ENCODE data around the gene MYCBPAP. TPM values are rescaled to one million over a fixed set of nuclear protein-coding genes. Genes with fewer than 3 reads are reported as not detected.

MYCBPAP gene
- total and polyA plus RNA-seq, 4 donors: 0.73 to 6.4 (median 2.8) TPM

DNA sequence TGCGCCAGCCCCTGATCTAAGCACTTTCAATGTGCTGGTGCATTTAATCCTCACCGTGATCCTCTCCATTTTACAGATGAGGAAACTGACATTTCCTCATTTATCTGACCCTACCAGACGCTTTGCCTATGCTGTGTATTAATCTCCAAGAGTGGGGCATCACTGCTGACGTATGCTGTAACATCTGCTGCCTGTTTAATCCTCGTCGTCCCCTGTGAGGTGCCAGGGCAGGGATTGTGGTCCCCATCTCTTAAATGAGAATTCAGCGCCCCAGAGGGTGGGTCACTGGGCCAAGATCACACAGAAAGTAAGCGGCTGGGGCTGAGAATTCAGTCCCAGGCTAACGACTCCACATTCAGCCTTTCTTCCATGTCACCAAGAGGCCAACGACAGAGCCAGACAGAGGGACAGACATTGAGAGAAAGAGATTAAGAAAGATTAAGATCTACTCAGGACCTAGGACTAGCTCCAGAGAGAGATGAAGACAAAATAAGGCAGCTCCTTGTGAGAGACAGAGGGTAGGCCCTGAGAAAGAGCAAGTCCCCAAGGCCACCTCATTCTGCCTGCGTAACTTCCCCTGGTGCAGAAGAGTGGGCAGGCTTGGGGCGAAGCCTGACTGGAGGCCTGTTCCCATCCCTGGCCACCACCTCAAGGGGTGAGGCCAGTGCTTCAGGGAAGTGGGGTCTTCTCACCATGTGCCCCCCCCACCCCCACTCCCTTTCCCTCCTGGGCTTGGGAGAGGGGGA is 65.8 kb downstream of the MYCBPAP start:
- Histone ChIP-seq H3K9ac (ENCODE audit: insufficient read depth in 1 of 2, low read length in 2 of 2) (no peak overlapping the region), H3K4me1 (ENCODE audit: control insufficient read depth in 5 of 5, insufficient read depth in 5 of 5, low read length in 5 of 5) (no peaks in the 10 kb centered on the region), H3K27ac (ENCODE audit: low read depth in 1 of 2, low read length in 1 of 2) (no peak overlapping the region), H3K27me3 (ENCODE audit: control insufficient read depth in 3 of 3, insufficient read depth in 3 of 3, low read length in 2 of 3) (no peaks in the 10 kb centered on the region), H3K4me3 (no peak overlapping the region), H3K9me3 (ENCODE audit: control insufficient read depth in 4 of 4, insufficient read depth in 3 of 4, low read length in 3 of 4) (no peaks in the 10 kb centered on the region), H3K36me3 (ENCODE audit: control insufficient read depth in 4 of 4, insufficient read depth in 4 of 4, low read length in 4 of 4) (peaks cover 0 to 31% (median 14%) of the 10 kb centered on the region in 4 donors)
- 87 to 88% methylated on average over 12 of the region's 12 CpGs for WGBS, 2 donors
- TF ChIP-seq CTCF (IDR thresholded peaks at IDR 0.05; ENCODE audit: control extremely low read depth, extremely low read depth): no peak
- ATAC-seq (ENCODE audit: insufficient read depth, low FRiP score): no peak
- no peak for DNase-seq

- no peaks in the 10 kb centered on the region for H3K27me3 ChIP-seq (ENCODE audit: control insufficient read depth in 3 of 3, insufficient read depth in 3 of 3, low read length in 2 of 3)
- H3K4me3 ChIP-seq: no peak overlapping the region
- H3K9ac ChIP-seq (ENCODE audit: insufficient read depth in 1 of 2, low read length in 2 of 2): no peak overlapping the region
- no peaks in the 10 kb centered on the region for H3K4me1 ChIP-seq (ENCODE audit: control insufficient read depth in 5 of 5, insufficient read depth in 5 of 5, low read length in 5 of 5)
- no peaks in the 10 kb centered on the region for H3K9me3 ChIP-seq (ENCODE audit: control insufficient read depth in 4 of 4, insufficient read depth in 3 of 4, low read length in 3 of 4)
- H3K36me3 ChIP-seq (ENCODE audit: control insufficient read depth in 4 of 4, insufficient read depth in 4 of 4, low read length in 4 of 4): peaks cover 0 to 30% (median 14%) of the 10 kb centered on the region in 4 donors
- WGBS, 2 donors: 85 to 89% methylated on average over 33 of the region's 33 CpGs
- no peak for DNase-seq
- H3K27ac ChIP-seq (ENCODE audit: low read depth in 1 of 2, low read length in 1 of 2): no peak overlapping the region
- no peak for ATAC-seq (ENCODE audit: insufficient read depth, low FRiP score)
- no peak for TF ChIP-seq CTCF (IDR thresholded peaks at IDR 0.05; ENCODE audit: control extremely low read depth, extremely low read depth)
Observed at GRCh38 chr17:50575581-50576210, 67.5 kb downstream of the MYCBPAP start.

- 65 to 69% methylated on average over 13 of the region's 13 CpGs for WGBS, 2 donors
- no peak for ATAC-seq (ENCODE audit: insufficient read depth, low FRiP score)
Observed at GRCh38 chr17:50576864-50577263, 68.6 kb downstream of the MYCBPAP start.

More at GRCh38 chr17:50576864-50577263, 68.6 kb downstream of the MYCBPAP start:
- Histone ChIP-seq H3K9ac (ENCODE audit: insufficient read depth in 1 of 2, low read length in 2 of 2) (no peak overlapping the region), H3K4me1 (ENCODE audit: control insufficient read depth in 5 of 5, insufficient read depth in 5 of 5, low read length in 5 of 5) (no peaks in the 10 kb centered on the region), H3K9me3 (ENCODE audit: control insufficient read depth in 4 of 4, insufficient read depth in 3 of 4, low read length in 3 of 4) (no peaks in the 10 kb centered on the region), H3K27me3 (ENCODE audit: control insufficient read depth in 3 of 3, insufficient read depth in 3 of 3, low read length in 2 of 3) (no peaks in the 10 kb centered on the region), H3K4me3 (no peak overlapping the region), H3K27ac (ENCODE audit: low read depth in 1 of 2, low read length in 1 of 2) (no peak overlapping the region), H3K36me3 (ENCODE audit: control insufficient read depth in 4 of 4, insufficient read depth in 4 of 4, low read length in 4 of 4) (peaks cover 0 to 36% (median 13%) of the 10 kb centered on the region in 4 donors)
- TF ChIP-seq CTCF (IDR thresholded peaks at IDR 0.05; ENCODE audit: control extremely low read depth, extremely low read depth): no peak
- DNase-seq: no peak
